ENCODE data around the gene PRKACB.

PRKACB gene

GRCh38 chr1:84163123-84163931 lies 19.3 kb downstream of the PRKACB start:
- H3K4me3 ChIP-seq (ENCODE audit: low read length), result no peak overlapping the region
- no peak overlapping the region for H3K9ac ChIP-seq (ENCODE audit: low read length)
- H3K4me1 ChIP-seq (ENCODE audit: control insufficient read depth, insufficient read depth, low read length), result no peaks in the 10 kb centered on the region
- H3K27me3 ChIP-seq (ENCODE audit: control insufficient read depth, insufficient read depth, low read length), result no peaks in the 10 kb centered on the region
- no peaks in the 10 kb centered on the region for H3K36me3 ChIP-seq (ENCODE audit: control insufficient read depth, insufficient read depth, low read length)
- H3K9me3 ChIP-seq (ENCODE audit: control insufficient read depth, low read length), result no peaks in the 10 kb centered on the region

GRCh38 chr1:84164161-84164560 lies 20.1 kb downstream of the PRKACB start:
- Histone ChIP-seq H3K9ac (ENCODE audit: low read length) (no peak overlapping the region), H3K4me3 (ENCODE audit: low read length) (no peak overlapping the region), H3K27me3 (ENCODE audit: control insufficient read depth, insufficient read depth, low read length) (no peaks in the 10 kb centered on the region), H3K4me1 (ENCODE audit: control insufficient read depth, insufficient read depth, low read length) (no peaks in the 10 kb centered on the region), H3K36me3 (ENCODE audit: control insufficient read depth, insufficient read depth, low read length) (no peaks in the 10 kb centered on the region), H3K9me3 (ENCODE audit: control insufficient read depth, low read length) (no peaks in the 10 kb centered on the region)

- Histone ChIP-seq H3K9me3 (ENCODE audit: control insufficient read depth, low read length) (no peaks in the 10 kb centered on the region), H3K4me3 (ENCODE audit: low read length) (no peak overlapping the region), H3K9ac (ENCODE audit: low read length) (no peak overlapping the region), H3K4me1 (ENCODE audit: control insufficient read depth, insufficient read depth, low read length) (no peaks in the 10 kb centered on the region), H3K27me3 (ENCODE audit: control insufficient read depth, insufficient read depth, low read length) (no peaks in the 10 kb centered on the region), H3K36me3 (ENCODE audit: control insufficient read depth, insufficient read depth, low read length) (no peaks in the 10 kb centered on the region)
Measured at GRCh38 chr1:84164567-84165021, 20.5 kb downstream of the PRKACB start.

- no peak overlapping the region for H3K4me3 ChIP-seq (ENCODE audit: low read length)
- no peak overlapping the region for H3K9ac ChIP-seq (ENCODE audit: low read length)
- no peaks in the 10 kb centered on the region for H3K9me3 ChIP-seq (ENCODE audit: control insufficient read depth, low read length)
- no peaks in the 10 kb centered on the region for H3K27me3 ChIP-seq (ENCODE audit: control insufficient read depth, insufficient read depth, low read length)
- H3K36me3 ChIP-seq (ENCODE audit: control insufficient read depth, insufficient read depth, low read length), result no peaks in the 10 kb centered on the region
- H3K4me1 ChIP-seq (ENCODE audit: control insufficient read depth, insufficient read depth, low read length), result no peaks in the 10 kb centered on the region
Measured at GRCh38 chr1:84165601-84166000, 21.5 kb downstream of the PRKACB start.

- Histone ChIP-seq H3K27me3 (ENCODE audit: control insufficient read depth, insufficient read depth, low read length) (no peaks in the 10 kb centered on the region), H3K4me3 (ENCODE audit: low read length) (no peak overlapping the region), H3K36me3 (ENCODE audit: control insufficient read depth, insufficient read depth, low read length) (no peaks in the 10 kb centered on the region), H3K4me1 (ENCODE audit: control insufficient read depth, insufficient read depth, low read length) (no peaks in the 10 kb centered on the region), H3K9me3 (ENCODE audit: control insufficient read depth, low read length) (no peaks in the 10 kb centered on the region), H3K9ac (ENCODE audit: low read length) (no peak overlapping the region)
Measured at GRCh38 chr1:84166797-84167196, 22.7 kb downstream of the PRKACB start.

GRCh38 chr1:84168783-84169182 lies 24.7 kb downstream of the PRKACB start:
- H3K9ac ChIP-seq (ENCODE audit: low read length), result no peak overlapping the region
- no peaks in the 10 kb centered on the region for H3K27me3 ChIP-seq (ENCODE audit: control insufficient read depth, insufficient read depth, low read length)

GRCh38 chr1:84170171-84170570 lies 26.1 kb downstream of the PRKACB start:
- Histone ChIP-seq H3K9me3 (ENCODE audit: control insufficient read depth, low read length) (no peaks in the 10 kb centered on the region), H3K4me1 (ENCODE audit: control insufficient read depth, insufficient read depth, low read length) (no peaks in the 10 kb centered on the region), H3K4me3 (ENCODE audit: low read length) (no peak overlapping the region), H3K36me3 (ENCODE audit: control insufficient read depth, insufficient read depth, low read length) (no peaks in the 10 kb centered on the region), H3K9ac (ENCODE audit: low read length) (no peak overlapping the region), H3K27me3 (ENCODE audit: control insufficient read depth, insufficient read depth, low read length) (no peaks in the 10 kb centered on the region)

More at GRCh38 chr1:84168783-84169182, 24.7 kb downstream of the PRKACB start:
- Histone ChIP-seq H3K36me3 (ENCODE audit: control insufficient read depth, insufficient read depth, low read length) (no peaks in the 10 kb centered on the region), H3K4me3 (ENCODE audit: low read length) (no peak overlapping the region), H3K9me3 (ENCODE audit: control insufficient read depth, low read length) (no peaks in the 10 kb centered on the region), H3K4me1 (ENCODE audit: control insufficient read depth, insufficient read depth, low read length) (no peaks in the 10 kb centered on the region)

- H3K4me3 ChIP-seq (ENCODE audit: low read length), result no peak overlapping the region
- H3K27me3 ChIP-seq (ENCODE audit: control insufficient read depth, insufficient read depth, low read length), result no peaks in the 10 kb centered on the region
- H3K4me1 ChIP-seq (ENCODE audit: control insufficient read depth, insufficient read depth, low read length), result no peaks in the 10 kb centered on the region
Measured at GRCh38 chr1:84171481-84171880, 27.4 kb downstream of the PRKACB start.

GRCh38 chr1:84174051-84174556 lies 30.0 kb downstream of the PRKACB start:
- Histone ChIP-seq H3K4me3 (ENCODE audit: low read length) (no peak overlapping the region), H3K27me3 (ENCODE audit: control insufficient read depth, insufficient read depth, low read length) (no peaks in the 10 kb centered on the region), H3K4me1 (ENCODE audit: control insufficient read depth, insufficient read depth, low read length) (no peaks in the 10 kb centered on the region), H3K9me3 (ENCODE audit: control insufficient read depth, low read length) (no peaks in the 10 kb centered on the region), H3K9ac (ENCODE audit: low read length) (no peak overlapping the region), H3K36me3 (ENCODE audit: control insufficient read depth, insufficient read depth, low read length) (no peaks in the 10 kb centered on the region)

More at GRCh38 chr1:84171481-84171880, 27.4 kb downstream of the PRKACB start:
- Histone ChIP-seq H3K9me3 (ENCODE audit: control insufficient read depth, low read length) (no peaks in the 10 kb centered on the region), H3K36me3 (ENCODE audit: control insufficient read depth, insufficient read depth, low read length) (no peaks in the 10 kb centered on the region), H3K9ac (ENCODE audit: low read length) (no peak overlapping the region)

- Histone ChIP-seq H3K9ac (ENCODE audit: low read length) (no peak overlapping the region), H3K9me3 (ENCODE audit: control insufficient read depth, low read length) (no peaks in the 10 kb centered on the region), H3K36me3 (ENCODE audit: control insufficient read depth, insufficient read depth, low read length) (no peaks in the 10 kb centered on the region), H3K4me1 (ENCODE audit: control insufficient read depth, insufficient read depth, low read length) (no peaks in the 10 kb centered on the region), H3K27me3 (ENCODE audit: control insufficient read depth, insufficient read depth, low read length) (no peaks in the 10 kb centered on the region), H3K4me3 (ENCODE audit: low read length) (no peak overlapping the region)
Measured at GRCh38 chr1:84181350-84182005, 37.4 kb downstream of the PRKACB start.

GRCh38 chr1:84190455-84190854 lies 46.4 kb downstream of the PRKACB start:
- Histone ChIP-seq H3K27me3 (ENCODE audit: control insufficient read depth, insufficient read depth, low read length) (no peaks in the 10 kb centered on the region), H3K4me3 (ENCODE audit: low read length) (no peak overlapping the region), H3K36me3 (ENCODE audit: control insufficient read depth, insufficient read depth, low read length) (no peaks in the 10 kb centered on the region), H3K9me3 (ENCODE audit: control insufficient read depth, low read length) (no peaks in the 10 kb centered on the region), H3K9ac (ENCODE audit: low read length) (no peak overlapping the region), H3K4me1 (ENCODE audit: control insufficient read depth, insufficient read depth, low read length) (no peaks in the 10 kb centered on the region)

GRCh38 chr1:84192681-84193080 lies 48.6 kb downstream of the PRKACB start:
- no peaks in the 10 kb centered on the region for H3K27me3 ChIP-seq (ENCODE audit: control insufficient read depth, insufficient read depth, low read length)
- no peaks in the 10 kb centered on the region for H3K36me3 ChIP-seq (ENCODE audit: control insufficient read depth, insufficient read depth, low read length)
- no peaks in the 10 kb centered on the region for H3K9me3 ChIP-seq (ENCODE audit: control insufficient read depth, low read length)
- no peaks in the 10 kb centered on the region for H3K4me1 ChIP-seq (ENCODE audit: control insufficient read depth, insufficient read depth, low read length)
- H3K9ac ChIP-seq (ENCODE audit: low read length), result no peak overlapping the region
- no peak overlapping the region for H3K4me3 ChIP-seq (ENCODE audit: low read length)
